ENCODE measurements around the gene LAYN. TPM values are rescaled to one million over a fixed set of nuclear protein-coding genes. Genes with fewer than 3 reads are reported as not detected.

The LAYN gene
- total and polyA plus RNA-seq, 2 donors (not counting 3 experiments of a cell fraction or from before 2014, with no cell fraction given) = 0.92 to 2.2 TPM

DNA sequence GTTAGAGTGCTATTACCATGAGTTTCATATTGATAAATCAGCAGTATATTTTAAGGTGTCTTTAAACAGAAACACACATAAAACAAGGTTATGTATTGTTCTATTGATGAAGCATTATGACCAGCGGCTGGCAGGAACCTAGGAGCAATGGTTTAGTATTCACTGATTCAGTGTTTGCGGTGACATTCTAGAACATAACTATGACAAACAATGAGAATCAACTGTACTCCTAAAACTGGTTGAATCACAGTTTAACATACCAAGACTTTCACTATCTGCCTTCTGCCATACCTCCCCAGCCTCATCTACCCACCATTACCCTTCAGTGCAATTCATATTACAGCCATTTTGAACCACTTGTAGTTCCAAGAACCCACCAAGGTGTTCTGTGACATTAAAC, 17.2 kb upstream of the LAYN start:
- Histone ChIP-seq H4K20me1 (replicated peaks; ENCODE audit: control insufficient read depth, extremely low read depth, insufficient read depth, low read length) (no peaks in the 10 kb centered on the region), H3K9me1 (replicated peaks; ENCODE audit: control insufficient read depth, extremely low read depth, insufficient read depth, low read length) (no peaks in the 10 kb centered on the region), H3K27ac (ENCODE audit: insufficient read depth, low read depth, low read length) (no peak overlapping the region), H2AFZ (ENCODE audit: low read depth, low read length) (no peak overlapping the region), H3K4me3 (replicated peaks in 1 of 3; ENCODE audit: insufficient read depth in 1 of 3, low read depth in 1 of 3, low read length in 3 of 3) (no peak overlapping the region), H3K4me1 (ENCODE audit: control insufficient read depth, extremely low read depth, insufficient read depth, low read length) (no peaks in the 10 kb centered on the region), H3K36me3 (ENCODE audit: control insufficient read depth in 2 of 2, extremely low read depth in 1 of 2, insufficient read depth in 2 of 2, low read length in 2 of 2) (no peaks in the 10 kb centered on the region), H3K9ac (replicated peaks; ENCODE audit: extremely low read depth, insufficient read depth, low read length) (no peak overlapping the region), H3K9me3 (replicated peaks; ENCODE audit: control insufficient read depth, insufficient read depth, low read length) (no peaks in the 10 kb centered on the region), H3K79me2 (ENCODE audit: control insufficient read depth, insufficient read depth, low read length) (no peaks in the 10 kb centered on the region), H3K4me2 (ENCODE audit: insufficient read depth, low read length) (no peak overlapping the region), H3K27me3 (ENCODE audit: control insufficient read depth in 2 of 2, insufficient read depth in 2 of 2, low read length in 2 of 2) (peaks cover 2 to 11% of the 10 kb centered on the region in 2 experiments)
- intact Hi-C loops (cut with micrococcal nuclease) (no loop called here), dilution Hi-C loops (cut with MboI; ENCODE audit: extremely low pct_ligation_motif_present, low sequenced_read_pairs) (no loop called here)
- no peak for FAIRE-seq
- POLR2A ChIA-PET = no interaction called here
- BruUV-seq (replicated peaks) = no TSS peak
- no peak for DNase-seq (ENCODE audit: low read depth, low spot score)
- TF ChIP-seq GATA2 (IDR thresholded peaks at IDR 0.05; ENCODE audit: insufficient read depth, insufficient read length, low read depth, low read length) (no peak), POLR2AphosphoS5 (IDR thresholded peaks at IDR 0.05; ENCODE audit: insufficient read depth, low read depth, low read length) (no peak), MYC (IDR thresholded peaks at IDR 0.05; ENCODE audit: low read depth, low read length) (no peak)
- TF ChIP-seq, protein P1, sequence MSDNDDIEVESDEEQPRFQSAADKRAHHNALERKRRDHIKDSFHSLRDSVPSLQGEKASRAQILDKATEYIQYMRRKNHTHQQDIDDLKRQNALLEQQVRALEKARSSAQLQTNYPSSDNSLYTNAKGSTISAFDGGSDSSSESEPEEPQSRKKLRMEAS (IDR thresholded peaks at IDR 0.05; ENCODE audit: insufficient read depth, insufficient read length) = no peak
- CTCF ChIA-PET = interaction anchor here (0.7 kb wide), 1 partner anchor 348 kb away, joined by 3 read pairs; the partner anchor contains the start of gene ALG9

DNA sequence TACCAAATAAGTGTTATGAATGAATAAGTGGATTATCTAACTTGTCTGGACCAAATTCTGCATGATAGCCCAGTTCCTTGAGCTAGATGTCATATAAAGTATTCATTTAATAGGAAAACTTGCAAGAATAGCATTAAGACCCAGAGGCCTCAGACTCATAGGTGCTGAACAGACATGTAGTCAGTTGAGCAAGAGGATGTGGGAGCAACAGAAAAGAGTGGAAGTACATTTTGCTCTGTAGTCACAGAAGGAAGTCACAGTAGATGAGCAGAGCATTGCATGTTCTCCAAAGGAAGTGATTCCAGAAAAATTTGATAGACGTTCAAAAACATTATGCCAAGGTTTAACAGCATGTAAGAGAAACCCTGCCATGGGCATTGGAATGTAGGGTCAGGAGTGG, 16.5 kb upstream of the LAYN start:
- DNase-seq (ENCODE audit: low read depth, low spot score) (no peak), FAIRE-seq (no peak)
- Histone ChIP-seq H3K36me3 (ENCODE audit: control insufficient read depth in 2 of 2, extremely low read depth in 1 of 2, insufficient read depth in 2 of 2, low read length in 2 of 2) (no peaks in the 10 kb centered on the region), H4K20me1 (replicated peaks; ENCODE audit: control insufficient read depth, extremely low read depth, insufficient read depth, low read length) (no peaks in the 10 kb centered on the region), H3K79me2 (ENCODE audit: control insufficient read depth, insufficient read depth, low read length) (no peaks in the 10 kb centered on the region), H3K9me3 (replicated peaks; ENCODE audit: control insufficient read depth, insufficient read depth, low read length) (no peaks in the 10 kb centered on the region), H3K4me1 (ENCODE audit: control insufficient read depth, extremely low read depth, insufficient read depth, low read length) (no peaks in the 10 kb centered on the region), H3K9me1 (replicated peaks; ENCODE audit: control insufficient read depth, extremely low read depth, insufficient read depth, low read length) (no peaks in the 10 kb centered on the region), H3K27ac (ENCODE audit: insufficient read depth, low read depth, low read length) (no peak overlapping the region), H3K4me3 (replicated peaks in 1 of 3; ENCODE audit: insufficient read depth in 1 of 3, low read depth in 1 of 3, low read length in 3 of 3) (no peak overlapping the region), H3K27me3 (ENCODE audit: control insufficient read depth in 2 of 2, insufficient read depth in 2 of 2, low read length in 2 of 2) (peaks cover 2 to 11% of the 10 kb centered on the region in 2 experiments), H3K4me2 (ENCODE audit: insufficient read depth, low read length) (no peak overlapping the region), H3K9ac (replicated peaks; ENCODE audit: extremely low read depth, insufficient read depth, low read length) (no peak overlapping the region), H2AFZ (ENCODE audit: low read depth, low read length) (no peak overlapping the region)
- no peak for TF ChIP-seq JUN (IDR thresholded peaks at IDR 0.05; ENCODE audit: borderline replicate concordance, insufficient read depth, insufficient read length, low read depth)
- TF ChIP-seq, protein P1 (IDR thresholded peaks at IDR 0.05; ENCODE audit: insufficient read depth, insufficient read length) = no peak
- TF ChIP-seq, protein P2, sequence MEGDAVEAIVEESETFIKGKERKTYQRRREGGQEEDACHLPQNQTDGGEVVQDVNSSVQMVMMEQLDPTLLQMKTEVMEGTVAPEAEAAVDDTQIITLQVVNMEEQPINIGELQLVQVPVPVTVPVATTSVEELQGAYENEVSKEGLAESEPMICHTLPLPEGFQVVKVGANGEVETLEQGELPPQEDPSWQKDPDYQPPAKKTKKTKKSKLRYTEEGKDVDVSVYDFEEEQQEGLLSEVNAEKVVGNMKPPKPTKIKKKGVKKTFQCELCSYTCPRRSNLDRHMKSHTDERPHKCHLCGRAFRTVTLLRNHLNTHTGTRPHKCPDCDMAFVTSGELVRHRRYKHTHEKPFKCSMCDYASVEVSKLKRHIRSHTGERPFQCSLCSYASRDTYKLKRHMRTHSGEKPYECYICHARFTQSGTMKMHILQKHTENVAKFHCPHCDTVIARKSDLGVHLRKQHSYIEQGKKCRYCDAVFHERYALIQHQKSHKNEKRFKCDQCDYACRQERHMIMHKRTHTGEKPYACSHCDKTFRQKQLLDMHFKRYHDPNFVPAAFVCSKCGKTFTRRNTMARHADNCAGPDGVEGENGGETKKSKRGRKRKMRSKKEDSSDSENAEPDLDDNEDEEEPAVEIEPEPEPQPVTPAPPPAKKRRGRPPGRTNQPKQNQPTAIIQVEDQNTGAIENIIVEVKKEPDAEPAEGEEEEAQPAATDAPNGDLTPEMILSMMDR (IDR thresholded peaks at IDR 0.05; ENCODE audit: extremely low read depth in 1 of 2, insufficient read depth in 1 of 2, low read depth in 1 of 2, low read length in 2 of 2) = no peak
- no peak for TF ChIP-seq POLR2A (IDR thresholded peaks at IDR 0.05; ENCODE audit: low read depth, low read length)
- TF ChIP-seq FOS (IDR thresholded peaks at IDR 0.05; ENCODE audit: borderline replicate concordance, insufficient read depth, low read length) = no peak
- TF ChIP-seq EZH2 (IDR thresholded peaks at IDR 0.05; ENCODE audit: borderline replicate concordance, low read depth, low read length, severe bottlenecking) = no peak
- no peak for TF ChIP-seq GATA2 (IDR thresholded peaks at IDR 0.05; ENCODE audit: insufficient read depth, insufficient read length, low read depth, low read length)
- no peak for TF ChIP-seq POLR2AphosphoS5 (IDR thresholded peaks at IDR 0.05; ENCODE audit: insufficient read depth, low read depth, low read length)
- no peak for TF ChIP-seq MYC (IDR thresholded peaks at IDR 0.05; ENCODE audit: low read depth, low read length)
- intact Hi-C loops (cut with micrococcal nuclease) (no loop called here), dilution Hi-C loops (cut with MboI; ENCODE audit: extremely low pct_ligation_motif_present, low sequenced_read_pairs) (no loop called here)
- no TSS peak for BruUV-seq (replicated peaks)
- CTCF ChIA-PET = interaction anchor here (0.7 kb wide), 1 partner anchor 348 kb away, joined by 3 read pairs; the partner anchor contains the start of gene ALG9
- POLR2A ChIA-PET = no interaction called here
